WTC11 (cell line): ENCODE data around the gene CCDC154. TPM values are rescaled to one million over a fixed set of nuclear protein-coding genes. Genes with fewer than 3 reads are reported as not detected.

Experiments
- ESRRA ChIP-seq: sonication (generic); formaldehyde crosslinking; IDR thresholded peaks from 2 replicates; pipeline ENCODE4 v1.8.1; 2022; ENCODE audit warnings: mild to moderate bottlenecking, missing genetic modification reagents, borderline replicate concordance
- FOXJ3 ChIP-seq: sonication (generic); formaldehyde crosslinking; IDR thresholded peaks from 2 replicates; pipeline ENCODE4 v1.9.0; 2021; ENCODE audit warnings: missing genetic modification reagents, mild to moderate bottlenecking, borderline replicate concordance
- GRHL2 ChIP-seq: fragments of 250-450 bp; sonication (Bioruptor Pico); IDR thresholded peaks from 2 replicates; pipeline ENCODE4 v1.8.0; 2022; ENCODE audit warnings: mild to moderate bottlenecking, moderate library complexity; ENCODE audit not compliant: insufficient replicate concordance, severe bottlenecking
- GTF2I ChIP-seq: fragments of 250-450 bp; sonication (Bioruptor Pico); conservative IDR thresholded peaks from 2 replicates; pipeline ENCODE4 v1.4.0; 2021; ENCODE audit warnings: mild to moderate bottlenecking
- JAZF1 ChIP-seq: fragments of 250-450 bp; sonication (Bioruptor Pico); IDR thresholded peaks from 2 replicates; pipeline ENCODE4 v1.9.0; 2021; ENCODE audit warnings: moderate library complexity, mild to moderate bottlenecking, inconsistent platforms
- JUN ChIP-seq: sonication (generic); formaldehyde crosslinking; IDR thresholded peaks from 2 replicates; pipeline ENCODE4 v1.8.0; 2023; ENCODE audit warnings: mild to moderate bottlenecking, missing genetic modification reagents
- KAT7 ChIP-seq: sonication (generic); formaldehyde crosslinking; IDR thresholded peaks from 2 replicates; pipeline ENCODE4 v1.8.1; 2023; ENCODE audit warnings: missing genetic modification reagents, mild to moderate bottlenecking, borderline replicate concordance
- NR2C2 ChIP-seq: sonication (generic); formaldehyde crosslinking; IDR thresholded peaks from 2 replicates; pipeline ENCODE4 v1.8.0; 2022; ENCODE audit warnings: mild to moderate bottlenecking, missing genetic modification reagents
- NR3C1 ChIP-seq: sonication (generic); formaldehyde crosslinking; conservative IDR thresholded peaks from 2 replicates; pipeline ENCODE4 v1.8.1; 2023; ENCODE audit warnings: low read depth, mild to moderate bottlenecking, missing genetic modification reagents
- OVOL2 ChIP-seq: fragments of 250-450 bp; sonication (Bioruptor Pico); IDR thresholded peaks from 2 replicates; pipeline ENCODE4 v1.9.0; 2021; ENCODE audit warnings: mild to moderate bottlenecking, borderline replicate concordance
- PRRX2 ChIP-seq: fragments of 250-450 bp; sonication (Bioruptor Pico); IDR thresholded peaks from 2 replicates; pipeline ENCODE4 v1.8.0; 2021; ENCODE audit warnings: mild to moderate bottlenecking
- SP1 ChIP-seq: sonication (generic); formaldehyde crosslinking; conservative IDR thresholded peaks from 2 replicates; pipeline ENCODE4 v1.8.1; 2022; ENCODE audit warnings: missing genetic modification reagents
- TCF7 ChIP-seq: sonication (generic); formaldehyde crosslinking; IDR thresholded peaks from 2 replicates; pipeline ENCODE4 v1.8.0; 2022; ENCODE audit warnings: mild to moderate bottlenecking, low read depth, missing genetic modification reagents, moderate library complexity
- ZNF121 ChIP-seq: sonication (generic); formaldehyde crosslinking; IDR thresholded peaks from 2 replicates; pipeline ENCODE4 v1.8.0; 2023; ENCODE audit warnings: missing genetic modification reagents
- ZNF317 ChIP-seq: sonication (generic); formaldehyde crosslinking; IDR thresholded peaks from 2 replicates; pipeline ENCODE4 v1.8.1; 2023; ENCODE audit warnings: low read depth, mild to moderate bottlenecking, moderate library complexity, missing genetic modification reagents, borderline replicate concordance
- ZNF416 ChIP-seq: fragments of 250-450 bp; sonication (Bioruptor Pico); IDR thresholded peaks from 2 replicates; pipeline ENCODE4 v1.9.0; 2021; ENCODE audit warnings: mild to moderate bottlenecking, inconsistent platforms
- ZNF423 ChIP-seq: fragments of 250-450 bp; sonication (Bioruptor Pico); IDR thresholded peaks from 2 replicates; pipeline ENCODE4 v2.1.2; 2022; ENCODE audit warnings: mild to moderate bottlenecking, moderate library complexity
- total RNA-seq: library from RNA; stranded (reverse); gene quantifications from 3 replicates; pipeline ENCODE4 v1.2.3, GENCODE V29; 2021
- TF ChIP-seq, protein P1 (sequence below): fragments of 250-450 bp; sonication (Bioruptor Pico); IDR thresholded peaks from 2 replicates; pipeline ENCODE4 v1.9.0; 2021; ENCODE audit warnings: mild to moderate bottlenecking, borderline replicate concordance
- TF ChIP-seq, protein P2 (sequence below): sonication (generic); formaldehyde crosslinking; IDR thresholded peaks from 2 replicates; pipeline ENCODE4 v1.8.0; 2022; ENCODE audit warnings: mild to moderate bottlenecking, missing genetic modification reagents
- TF ChIP-seq, protein P3 (sequence below): fragments of 250-450 bp; sonication (Bioruptor Pico); conservative IDR thresholded peaks from 2 replicates; pipeline ENCODE4 v1.9.0; 2021; ENCODE audit warnings: mild to moderate bottlenecking
- TF ChIP-seq, protein P4 (sequence below): fragments of 200-600 bp; IDR thresholded peaks from 2 replicates; pipeline ENCODE4 v1.8.0; 2022; ENCODE audit warnings: antibody characterized with exemption
- TF ChIP-seq, protein P5 (sequence below): sonication (generic); formaldehyde crosslinking; IDR thresholded peaks from 2 replicates; pipeline ENCODE4 v1.8.1; 2023; ENCODE audit warnings: mild to moderate bottlenecking, missing genetic modification reagents
- TF ChIP-seq, protein P6 (sequence below): fragments of 250-450 bp; sonication (Bioruptor Pico); IDR thresholded peaks from 2 replicates; pipeline ENCODE4 v1.9.0; 2021; ENCODE audit warnings: mild to moderate bottlenecking
- TF ChIP-seq, protein P7 (sequence below): sonication (generic); formaldehyde crosslinking; IDR thresholded peaks from 2 replicates; pipeline ENCODE4 v1.8.1; 2023; ENCODE audit warnings: mild to moderate bottlenecking, missing genetic modification reagents, moderate library complexity

The CCDC154 gene
- total RNA-seq, 1 experiment from 2014 or later, result 0.46 TPM

DNA sequence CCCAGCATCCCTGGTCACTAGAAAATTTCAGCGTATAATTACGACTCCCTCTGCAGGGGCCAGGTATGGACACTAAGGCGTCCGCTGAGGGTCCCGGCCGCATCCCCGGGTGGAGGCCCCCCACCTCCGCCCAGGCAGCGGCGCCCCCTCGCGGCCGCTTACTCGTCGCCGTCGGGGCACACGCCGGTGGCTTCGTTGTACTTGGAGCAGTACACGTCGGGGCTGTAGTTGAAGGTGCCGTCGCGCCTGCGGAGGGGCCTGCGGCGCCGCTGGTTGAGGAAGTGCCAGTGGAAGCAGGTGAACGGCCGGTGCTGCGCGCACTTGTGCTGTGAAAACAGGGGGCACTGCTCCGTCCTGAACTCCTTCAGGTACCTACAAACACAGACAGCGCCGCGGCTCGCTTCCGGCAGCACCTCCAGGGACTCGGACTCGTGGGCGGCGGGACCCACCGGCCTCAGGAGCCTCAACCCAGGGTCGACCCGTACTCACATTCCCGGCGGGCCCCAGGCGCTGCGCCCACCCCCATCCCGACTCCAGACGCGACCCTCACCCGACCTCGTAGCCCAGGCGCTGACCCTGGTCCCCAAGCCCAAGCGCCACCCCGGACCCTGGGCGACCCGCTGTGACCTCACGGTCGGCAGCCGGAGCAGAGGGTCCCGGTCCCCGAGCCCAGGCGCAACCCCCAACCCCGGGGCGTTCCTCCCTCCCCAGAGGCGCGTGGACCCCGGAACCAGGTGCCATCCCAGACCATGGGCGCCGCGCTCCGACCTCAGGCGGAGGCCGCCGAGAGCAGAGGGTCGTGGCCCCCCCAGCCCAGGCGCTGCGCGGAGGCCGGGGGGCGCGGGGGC, 30.4 kb downstream of the CCDC154 start (continued):
- TF ChIP-seq GRHL2 (CRISPR knock-in tag) (no peak), NR3C1 (CRISPR knock-in tag) (no peak), JUN (CRISPR knock-in tag) (no peak), TCF7 (no peak), SP1 (CRISPR knock-in tag) (0 out of 2 replicates have a peak, but pooled peaks have one; percentile 41), ZNF423 (CRISPR knock-in tag) (peak; percentile 16; the same call in 1 of the 2 replicates), FOXJ3 (CRISPR knock-in tag) (no peak), ZNF416 (CRISPR knock-in tag) (0 out of 2 replicates have a peak, but pooled peaks have one; percentile 46), GTF2I (CRISPR knock-in tag) (no peak), NR2C2 (CRISPR knock-in tag) (no peak), PRRX2 (CRISPR knock-in tag) (no peak), ZNF317 (CRISPR knock-in tag) (no peak), KAT7 (CRISPR knock-in tag) (no peak), ZNF121 (no peak), JAZF1 (CRISPR knock-in tag) (no peak), OVOL2 (CRISPR knock-in tag) (no peak), ESRRA (no peak)
- TF ChIP-seq, protein P1, sequence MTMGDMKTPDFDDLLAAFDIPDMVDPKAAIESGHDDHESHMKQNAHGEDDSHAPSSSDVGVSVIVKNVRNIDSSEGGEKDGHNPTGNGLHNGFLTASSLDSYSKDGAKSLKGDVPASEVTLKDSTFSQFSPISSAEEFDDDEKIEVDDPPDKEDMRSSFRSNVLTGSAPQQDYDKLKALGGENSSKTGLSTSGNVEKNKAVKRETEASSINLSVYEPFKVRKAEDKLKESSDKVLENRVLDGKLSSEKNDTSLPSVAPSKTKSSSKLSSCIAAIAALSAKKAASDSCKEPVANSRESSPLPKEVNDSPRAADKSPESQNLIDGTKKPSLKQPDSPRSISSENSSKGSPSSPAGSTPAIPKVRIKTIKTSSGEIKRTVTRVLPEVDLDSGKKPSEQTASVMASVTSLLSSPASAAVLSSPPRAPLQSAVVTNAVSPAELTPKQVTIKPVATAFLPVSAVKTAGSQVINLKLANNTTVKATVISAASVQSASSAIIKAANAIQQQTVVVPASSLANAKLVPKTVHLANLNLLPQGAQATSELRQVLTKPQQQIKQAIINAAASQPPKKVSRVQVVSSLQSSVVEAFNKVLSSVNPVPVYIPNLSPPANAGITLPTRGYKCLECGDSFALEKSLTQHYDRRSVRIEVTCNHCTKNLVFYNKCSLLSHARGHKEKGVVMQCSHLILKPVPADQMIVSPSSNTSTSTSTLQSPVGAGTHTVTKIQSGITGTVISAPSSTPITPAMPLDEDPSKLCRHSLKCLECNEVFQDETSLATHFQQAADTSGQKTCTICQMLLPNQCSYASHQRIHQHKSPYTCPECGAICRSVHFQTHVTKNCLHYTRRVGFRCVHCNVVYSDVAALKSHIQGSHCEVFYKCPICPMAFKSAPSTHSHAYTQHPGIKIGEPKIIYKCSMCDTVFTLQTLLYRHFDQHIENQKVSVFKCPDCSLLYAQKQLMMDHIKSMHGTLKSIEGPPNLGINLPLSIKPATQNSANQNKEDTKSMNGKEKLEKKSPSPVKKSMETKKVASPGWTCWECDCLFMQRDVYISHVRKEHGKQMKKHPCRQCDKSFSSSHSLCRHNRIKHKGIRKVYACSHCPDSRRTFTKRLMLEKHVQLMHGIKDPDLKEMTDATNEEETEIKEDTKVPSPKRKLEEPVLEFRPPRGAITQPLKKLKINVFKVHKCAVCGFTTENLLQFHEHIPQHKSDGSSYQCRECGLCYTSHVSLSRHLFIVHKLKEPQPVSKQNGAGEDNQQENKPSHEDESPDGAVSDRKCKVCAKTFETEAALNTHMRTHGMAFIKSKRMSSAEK (CRISPR knock-in tag), result no peak
- TF ChIP-seq, protein P2, sequence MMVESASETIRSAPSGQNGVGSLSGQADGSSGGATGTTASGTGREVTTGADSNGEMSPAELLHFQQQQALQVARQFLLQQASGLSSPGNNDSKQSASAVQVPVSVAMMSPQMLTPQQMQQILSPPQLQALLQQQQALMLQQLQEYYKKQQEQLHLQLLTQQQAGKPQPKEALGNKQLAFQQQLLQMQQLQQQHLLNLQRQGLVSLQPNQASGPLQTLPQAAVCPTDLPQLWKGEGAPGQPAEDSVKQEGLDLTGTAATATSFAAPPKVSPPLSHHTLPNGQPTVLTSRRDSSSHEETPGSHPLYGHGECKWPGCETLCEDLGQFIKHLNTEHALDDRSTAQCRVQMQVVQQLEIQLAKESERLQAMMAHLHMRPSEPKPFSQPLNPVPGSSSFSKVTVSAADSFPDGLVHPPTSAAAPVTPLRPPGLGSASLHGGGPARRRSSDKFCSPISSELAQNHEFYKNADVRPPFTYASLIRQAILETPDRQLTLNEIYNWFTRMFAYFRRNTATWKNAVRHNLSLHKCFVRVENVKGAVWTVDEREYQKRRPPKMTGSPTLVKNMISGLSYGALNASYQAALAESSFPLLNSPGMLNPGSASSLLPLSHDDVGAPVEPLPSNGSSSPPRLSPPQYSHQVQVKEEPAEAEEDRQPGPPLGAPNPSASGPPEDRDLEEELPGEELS (CRISPR knock-in tag), result peak; percentile 41; the same call in 1 of the 2 replicates
- TF ChIP-seq, protein P3, sequence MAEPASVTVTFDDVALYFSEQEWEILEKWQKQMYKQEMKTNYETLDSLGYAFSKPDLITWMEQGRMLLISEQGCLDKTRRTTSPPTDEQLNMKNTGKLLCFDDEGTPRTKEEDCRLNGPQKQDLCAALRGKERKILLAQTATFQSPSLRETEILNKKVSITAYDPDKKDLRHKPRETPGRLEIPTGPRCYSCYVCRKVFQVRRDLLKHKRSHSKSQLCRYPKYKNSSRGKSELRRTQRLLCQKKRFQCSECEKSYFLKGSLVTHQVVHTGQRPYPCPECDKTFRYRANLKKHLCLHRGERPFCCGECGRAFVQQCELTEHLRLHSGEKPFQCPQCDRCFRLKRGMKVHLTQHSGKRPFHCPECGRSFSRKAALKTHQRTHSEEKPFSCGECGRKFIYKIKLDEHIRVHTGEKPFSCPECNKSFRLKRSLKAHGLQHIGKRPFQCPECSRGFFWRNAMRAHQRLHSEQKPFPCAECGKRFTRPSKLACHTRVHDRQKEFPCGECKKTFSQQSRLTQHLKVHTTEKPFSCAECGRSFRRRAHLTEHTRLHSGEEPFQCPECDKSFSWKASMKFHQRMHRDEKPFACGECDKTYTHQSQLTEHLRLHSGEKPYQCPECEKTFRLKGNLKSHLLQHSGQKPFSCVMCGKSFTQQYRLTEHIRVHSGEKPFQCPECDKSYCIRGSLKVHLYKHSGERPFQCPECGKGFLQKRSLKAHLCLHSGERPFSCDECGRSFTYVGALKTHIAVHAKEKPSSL (CRISPR knock-in tag), result no peak
- TF ChIP-seq, protein P4, sequence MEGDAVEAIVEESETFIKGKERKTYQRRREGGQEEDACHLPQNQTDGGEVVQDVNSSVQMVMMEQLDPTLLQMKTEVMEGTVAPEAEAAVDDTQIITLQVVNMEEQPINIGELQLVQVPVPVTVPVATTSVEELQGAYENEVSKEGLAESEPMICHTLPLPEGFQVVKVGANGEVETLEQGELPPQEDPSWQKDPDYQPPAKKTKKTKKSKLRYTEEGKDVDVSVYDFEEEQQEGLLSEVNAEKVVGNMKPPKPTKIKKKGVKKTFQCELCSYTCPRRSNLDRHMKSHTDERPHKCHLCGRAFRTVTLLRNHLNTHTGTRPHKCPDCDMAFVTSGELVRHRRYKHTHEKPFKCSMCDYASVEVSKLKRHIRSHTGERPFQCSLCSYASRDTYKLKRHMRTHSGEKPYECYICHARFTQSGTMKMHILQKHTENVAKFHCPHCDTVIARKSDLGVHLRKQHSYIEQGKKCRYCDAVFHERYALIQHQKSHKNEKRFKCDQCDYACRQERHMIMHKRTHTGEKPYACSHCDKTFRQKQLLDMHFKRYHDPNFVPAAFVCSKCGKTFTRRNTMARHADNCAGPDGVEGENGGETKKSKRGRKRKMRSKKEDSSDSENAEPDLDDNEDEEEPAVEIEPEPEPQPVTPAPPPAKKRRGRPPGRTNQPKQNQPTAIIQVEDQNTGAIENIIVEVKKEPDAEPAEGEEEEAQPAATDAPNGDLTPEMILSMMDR, result peak; percentile 58
- TF ChIP-seq, protein P5, sequence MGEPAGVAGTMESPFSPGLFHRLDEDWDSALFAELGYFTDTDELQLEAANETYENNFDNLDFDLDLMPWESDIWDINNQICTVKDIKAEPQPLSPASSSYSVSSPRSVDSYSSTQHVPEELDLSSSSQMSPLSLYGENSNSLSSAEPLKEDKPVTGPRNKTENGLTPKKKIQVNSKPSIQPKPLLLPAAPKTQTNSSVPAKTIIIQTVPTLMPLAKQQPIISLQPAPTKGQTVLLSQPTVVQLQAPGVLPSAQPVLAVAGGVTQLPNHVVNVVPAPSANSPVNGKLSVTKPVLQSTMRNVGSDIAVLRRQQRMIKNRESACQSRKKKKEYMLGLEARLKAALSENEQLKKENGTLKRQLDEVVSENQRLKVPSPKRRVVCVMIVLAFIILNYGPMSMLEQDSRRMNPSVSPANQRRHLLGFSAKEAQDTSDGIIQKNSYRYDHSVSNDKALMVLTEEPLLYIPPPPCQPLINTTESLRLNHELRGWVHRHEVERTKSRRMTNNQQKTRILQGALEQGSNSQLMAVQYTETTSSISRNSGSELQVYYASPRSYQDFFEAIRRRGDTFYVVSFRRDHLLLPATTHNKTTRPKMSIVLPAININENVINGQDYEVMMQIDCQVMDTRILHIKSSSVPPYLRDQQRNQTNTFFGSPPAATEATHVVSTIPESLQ (CRISPR knock-in tag), result no peak
- TF ChIP-seq, protein P6, sequence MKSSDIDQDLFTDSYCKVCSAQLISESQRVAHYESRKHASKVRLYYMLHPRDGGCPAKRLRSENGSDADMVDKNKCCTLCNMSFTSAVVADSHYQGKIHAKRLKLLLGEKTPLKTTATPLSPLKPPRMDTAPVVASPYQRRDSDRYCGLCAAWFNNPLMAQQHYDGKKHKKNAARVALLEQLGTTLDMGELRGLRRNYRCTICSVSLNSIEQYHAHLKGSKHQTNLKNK (CRISPR knock-in tag), result no peak
- TF ChIP-seq, protein P7, sequence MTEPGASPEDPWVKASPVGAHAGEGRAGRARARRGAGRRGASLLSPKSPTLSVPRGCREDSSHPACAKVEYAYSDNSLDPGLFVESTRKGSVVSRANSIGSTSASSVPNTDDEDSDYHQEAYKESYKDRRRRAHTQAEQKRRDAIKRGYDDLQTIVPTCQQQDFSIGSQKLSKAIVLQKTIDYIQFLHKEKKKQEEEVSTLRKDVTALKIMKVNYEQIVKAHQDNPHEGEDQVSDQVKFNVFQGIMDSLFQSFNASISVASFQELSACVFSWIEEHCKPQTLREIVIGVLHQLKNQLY (CRISPR knock-in tag), result no peak
